Ovary (tissue), 3 donors: ENCODE measurements around the gene MBTPS2.

Experiments
- CTCF ChIP-seq, 3 donors: fragments of 450-650 bp in 2 of 3; fragments of 200-600 bp in 1 of 3; IDR thresholded peaks; one replicate each; pipeline versions ENCODE4 v1.5.1 to v1.8.0; 2016 to 2022; ENCODE audit warnings: antibody characterized with exemption in 3 of 3, mild to moderate bottlenecking in 1 of 3
- EP300 ChIP-seq: sonication (generic); formaldehyde crosslinking; IDR thresholded peaks from one replicate; pipeline ENCODE4 v1.6.1; 2017; ENCODE audit warnings: antibody characterized with exemption
- POLR2A ChIP-seq: fragments of 450-650 bp; IDR thresholded peaks from one replicate; pipeline ENCODE4 v1.6.1; 2017; ENCODE audit warnings: antibody characterized with exemption, mild to moderate bottlenecking, moderate library complexity
- donor health status: DM: no; HTN: no; CAD: no.

GRCh38 chrX:21840193-21840545, 752 bp downstream of the MBTPS2 start:
- TF ChIP-seq CTCF (IDR thresholded peaks at IDR 0.05) (no peak), POLR2A (no peak), EP300 (no peak)
